ENCODE measurements around the gene ROBO1. TPM values are rescaled to one million over a fixed set of nuclear protein-coding genes. Genes with fewer than 3 reads are reported as not detected.

Gene ROBO1
- total RNA-seq, 1 donor from 2014 or later = 31.7 TPM

GRCh38 chr3:79604681-79605080 lies 163.1 kb downstream of the ROBO1 start:
- TF ChIP-seq, protein P1, sequence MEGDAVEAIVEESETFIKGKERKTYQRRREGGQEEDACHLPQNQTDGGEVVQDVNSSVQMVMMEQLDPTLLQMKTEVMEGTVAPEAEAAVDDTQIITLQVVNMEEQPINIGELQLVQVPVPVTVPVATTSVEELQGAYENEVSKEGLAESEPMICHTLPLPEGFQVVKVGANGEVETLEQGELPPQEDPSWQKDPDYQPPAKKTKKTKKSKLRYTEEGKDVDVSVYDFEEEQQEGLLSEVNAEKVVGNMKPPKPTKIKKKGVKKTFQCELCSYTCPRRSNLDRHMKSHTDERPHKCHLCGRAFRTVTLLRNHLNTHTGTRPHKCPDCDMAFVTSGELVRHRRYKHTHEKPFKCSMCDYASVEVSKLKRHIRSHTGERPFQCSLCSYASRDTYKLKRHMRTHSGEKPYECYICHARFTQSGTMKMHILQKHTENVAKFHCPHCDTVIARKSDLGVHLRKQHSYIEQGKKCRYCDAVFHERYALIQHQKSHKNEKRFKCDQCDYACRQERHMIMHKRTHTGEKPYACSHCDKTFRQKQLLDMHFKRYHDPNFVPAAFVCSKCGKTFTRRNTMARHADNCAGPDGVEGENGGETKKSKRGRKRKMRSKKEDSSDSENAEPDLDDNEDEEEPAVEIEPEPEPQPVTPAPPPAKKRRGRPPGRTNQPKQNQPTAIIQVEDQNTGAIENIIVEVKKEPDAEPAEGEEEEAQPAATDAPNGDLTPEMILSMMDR (IDR thresholded peaks at IDR 0.05; ENCODE audit: insufficient read depth, low read length, poor library complexity, severe bottlenecking) = no peak
- Histone ChIP-seq H3K4me3 (ENCODE audit: low read depth, low read length) (no peak overlapping the region), H3K27me3 (ENCODE audit: control insufficient read depth, insufficient read depth, low read length) (no peaks in the 10 kb centered on the region), H3K36me3 (ENCODE audit: control insufficient read depth, insufficient read depth, low read length) (no peaks in the 10 kb centered on the region)
- no peak for DNase-seq (ENCODE audit: low read depth)

DNA sequence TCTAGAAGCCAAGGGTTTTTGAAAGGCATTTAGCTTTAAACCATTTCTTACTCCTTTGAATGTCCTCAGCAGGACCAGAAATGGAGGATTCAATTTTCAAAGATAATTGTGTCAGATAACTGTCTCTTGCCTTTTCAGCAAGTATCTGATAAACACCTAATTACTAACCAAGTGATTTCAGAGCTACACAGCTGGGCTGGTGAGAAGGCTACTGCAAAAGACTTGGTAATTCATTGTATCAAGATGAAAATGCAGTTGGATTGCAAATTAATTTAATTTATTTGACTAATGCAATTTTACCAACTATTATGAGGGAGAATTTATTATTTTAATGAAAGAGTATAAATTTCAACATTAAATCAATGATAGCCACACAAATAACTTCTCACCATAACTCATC lies 165.4 kb downstream of the ROBO1 start:
- no peak overlapping the region for H3K4me3 ChIP-seq (ENCODE audit: low read depth, low read length)
- no peak for DNase-seq (ENCODE audit: low read depth)
- H3K36me3 ChIP-seq (ENCODE audit: control insufficient read depth, insufficient read depth, low read length) = no peaks in the 10 kb centered on the region
- H3K27me3 ChIP-seq (ENCODE audit: control insufficient read depth, insufficient read depth, low read length) = no peaks in the 10 kb centered on the region
- TF ChIP-seq, protein P1 (IDR thresholded peaks at IDR 0.05; ENCODE audit: insufficient read depth, low read length, poor library complexity, severe bottlenecking) = no peak

DNA sequence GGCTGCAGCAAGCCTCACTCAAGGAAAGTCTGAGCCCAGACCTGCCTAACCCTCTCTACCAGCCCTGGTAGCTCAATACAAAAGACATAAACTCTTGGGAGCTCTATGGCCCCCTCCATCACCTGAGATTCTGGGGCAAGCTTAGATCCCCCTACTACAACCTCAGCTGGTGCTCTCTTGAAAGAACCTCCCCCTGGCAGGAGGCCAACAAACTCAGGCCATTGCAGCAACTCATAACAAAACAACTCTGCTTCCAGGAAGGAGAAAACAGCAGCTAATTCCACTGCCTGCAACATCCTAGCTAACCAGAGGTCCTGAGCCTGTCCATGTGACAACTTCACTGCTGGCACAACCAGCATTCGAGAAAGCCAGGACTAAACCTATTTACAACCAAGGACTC lies 169.2 kb downstream of the ROBO1 start:
- Histone ChIP-seq H3K4me3 (ENCODE audit: low read depth, low read length) (no peak overlapping the region), H3K27me3 (ENCODE audit: control insufficient read depth, insufficient read depth, low read length) (no peaks in the 10 kb centered on the region), H3K36me3 (ENCODE audit: control insufficient read depth, insufficient read depth, low read length) (no peaks in the 10 kb centered on the region)
- TF ChIP-seq, protein P1 (IDR thresholded peaks at IDR 0.05; ENCODE audit: insufficient read depth, low read length, poor library complexity, severe bottlenecking) = no peak
- no peak for DNase-seq (ENCODE audit: low read depth)

DNA sequence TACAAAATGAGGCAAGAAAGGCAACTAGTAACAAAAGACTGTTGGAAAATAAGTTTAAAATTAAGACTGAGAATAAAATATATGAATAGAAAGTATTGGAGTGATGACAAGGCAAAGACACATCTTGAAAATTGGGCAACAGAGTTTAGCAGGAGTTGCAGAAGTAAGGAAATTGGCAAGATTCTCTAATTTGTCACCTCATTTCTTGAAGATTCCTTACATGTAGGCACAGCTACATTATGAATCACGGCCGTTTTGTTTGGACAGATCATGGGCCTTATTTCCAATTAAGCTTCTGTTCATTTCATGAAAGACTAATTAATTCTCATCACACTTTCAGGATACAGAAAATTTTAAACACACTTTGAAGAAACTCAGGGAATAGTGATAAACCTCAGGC lies 170.1 kb downstream of the ROBO1 start:
- TF ChIP-seq, protein P1 (IDR thresholded peaks at IDR 0.05; ENCODE audit: insufficient read depth, low read length, poor library complexity, severe bottlenecking) = no peak
- Histone ChIP-seq H3K27me3 (ENCODE audit: control insufficient read depth, insufficient read depth, low read length) (no peaks in the 10 kb centered on the region), H3K4me3 (ENCODE audit: low read depth, low read length) (no peak overlapping the region), H3K36me3 (ENCODE audit: control insufficient read depth, insufficient read depth, low read length) (no peaks in the 10 kb centered on the region)
- no peak for DNase-seq (ENCODE audit: low read depth)

GRCh38 chr3:79587150-79587549 lies 180.6 kb downstream of the ROBO1 start:
- no peak overlapping the region for H3K4me3 ChIP-seq (ENCODE audit: low read depth, low read length)

DNA sequence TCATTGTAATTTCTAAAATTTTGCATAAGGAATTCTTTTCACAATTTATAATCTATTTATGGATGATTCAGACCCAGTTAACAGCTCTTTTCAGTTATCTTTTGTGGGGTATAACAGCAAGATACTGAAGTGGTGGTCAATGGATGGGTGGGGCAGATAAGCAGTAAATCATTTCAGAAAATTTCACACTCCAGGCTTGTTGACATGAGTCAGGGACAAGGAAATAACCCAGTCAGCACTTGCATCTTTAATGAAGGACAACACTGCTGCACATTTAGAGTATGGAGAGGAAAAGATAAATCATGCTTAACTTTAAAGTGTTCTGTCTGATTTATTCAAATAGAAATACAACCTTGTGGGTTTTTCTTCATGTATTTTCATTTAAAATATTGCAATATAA lies 181.6 kb downstream of the ROBO1 start:
- H3K4me3 ChIP-seq (ENCODE audit: low read depth, low read length) = no peak overlapping the region
- H3K27me3 ChIP-seq (ENCODE audit: control insufficient read depth, insufficient read depth, low read length) = no peaks in the 10 kb centered on the region
- TF ChIP-seq, protein P1 (IDR thresholded peaks at IDR 0.05; ENCODE audit: insufficient read depth, low read length, poor library complexity, severe bottlenecking) = no peak
- H3K36me3 ChIP-seq (ENCODE audit: control insufficient read depth, insufficient read depth, low read length) = no peaks in the 10 kb centered on the region
- DNase-seq (ENCODE audit: low read depth) = no peak

More at GRCh38 chr3:79587150-79587549, 180.6 kb downstream of the ROBO1 start:
- H3K36me3 ChIP-seq (ENCODE audit: control insufficient read depth, insufficient read depth, low read length) = no peaks in the 10 kb centered on the region
- TF ChIP-seq, protein P1 (IDR thresholded peaks at IDR 0.05; ENCODE audit: insufficient read depth, low read length, poor library complexity, severe bottlenecking) = no peak
- no peaks in the 10 kb centered on the region for H3K27me3 ChIP-seq (ENCODE audit: control insufficient read depth, insufficient read depth, low read length)
- DNase-seq (ENCODE audit: low read depth) = no peak
